HFFc6 (cell line): ENCODE data around the gene AURKA. TPM values are rescaled to one million over a fixed set of nuclear protein-coding genes. Genes with fewer than 3 reads are reported as not detected.

ENCODE experiments used
- DNase-seq: peaks from one replicate; pipeline ENCODE4 v3.0.0-alpha.2; 2018
- H3K27ac Mint-ChIP-seq: 2 replicates; pipeline ENCODE4 v1.8.0; 2020; ENCODE audit warnings: mild to moderate bottlenecking, mixed read lengths
- H3K27me3 Mint-ChIP-seq: 2 replicates; pipeline ENCODE4 v1.8.0; 2021; ENCODE audit warnings: mild to moderate bottlenecking, moderate library complexity, mixed read lengths; ENCODE audit not compliant: insufficient read depth
- H3K36me3 Mint-ChIP-seq: 2 replicates; pipeline ENCODE4 v1.8.0; 2021; ENCODE audit warnings: low read depth, mixed read lengths
- H3K4me1 Mint-ChIP-seq: 2 replicates; pipeline ENCODE4 v1.8.0; 2020; ENCODE audit warnings: low read depth, mixed read lengths
- H3K4me3 Mint-ChIP-seq: 2 replicates; pipeline ENCODE4 v1.8.0; 2020; ENCODE audit warnings: mild to moderate bottlenecking, moderate library complexity, mixed read lengths
- H3K9me3 Mint-ChIP-seq: 2 replicates; pipeline ENCODE4 v1.8.0; 2020; ENCODE audit warnings: mild to moderate bottlenecking, mixed read lengths
- total RNA-seq, 6 experiments: library from RNA; stranded (reverse); fragmentation: NEBNext Ultra II Directional; extraction: Animal tissue kit (Norgen Biotek cat#: 25700); gene quantifications; 2 replicates in 1 of 6; 3 replicates in 5 of 6; pipeline ENCODE4 v1.2.3, GENCODE V29; 2021
- TF ChIP-seq, protein P1 (sequence below): fragments of 200-600 bp; sonication (generic); IDR thresholded peaks from 2 replicates; pipeline ENCODE4 v1.5.0; 2021; ENCODE audit warnings: antibody characterized with exemption, mild to moderate bottlenecking

The AURKA gene
- total RNA-seq, 6 experiments from 2014 or later = 37.2 to 82.0 (median 77.1) TPM

DNA sequence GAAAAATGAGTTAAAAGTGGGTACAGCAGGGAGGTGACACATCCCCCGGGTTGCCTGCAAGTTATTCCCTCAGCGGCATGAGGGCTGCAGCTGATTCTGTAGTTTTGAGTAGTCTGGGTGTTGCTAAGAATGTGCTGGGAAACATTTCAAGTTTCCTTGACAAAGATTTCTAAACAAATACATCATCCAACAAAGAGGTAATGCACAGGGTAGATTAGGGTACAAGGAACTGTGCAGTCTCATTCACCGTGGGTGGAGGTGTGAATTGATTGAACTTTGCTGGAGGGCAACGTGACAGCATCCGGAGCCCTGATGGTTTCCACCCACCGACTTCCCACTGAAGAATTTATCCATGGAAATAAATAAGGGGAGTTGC is 41.9 kb upstream of the AURKA start:
- Mint-ChIP-seq H3K27me3 (no peaks in the 10 kb centered on the region), H3K27ac (peak overlapping the region; percentile 97), H3K36me3 (no peaks in the 10 kb centered on the region), H3K4me1 (peaks cover 62% of the 10 kb centered on the region), H3K4me3 (peak overlapping the region; percentile 68), H3K9me3 (no peaks in the 10 kb centered on the region)
- TF ChIP-seq, protein P1, sequence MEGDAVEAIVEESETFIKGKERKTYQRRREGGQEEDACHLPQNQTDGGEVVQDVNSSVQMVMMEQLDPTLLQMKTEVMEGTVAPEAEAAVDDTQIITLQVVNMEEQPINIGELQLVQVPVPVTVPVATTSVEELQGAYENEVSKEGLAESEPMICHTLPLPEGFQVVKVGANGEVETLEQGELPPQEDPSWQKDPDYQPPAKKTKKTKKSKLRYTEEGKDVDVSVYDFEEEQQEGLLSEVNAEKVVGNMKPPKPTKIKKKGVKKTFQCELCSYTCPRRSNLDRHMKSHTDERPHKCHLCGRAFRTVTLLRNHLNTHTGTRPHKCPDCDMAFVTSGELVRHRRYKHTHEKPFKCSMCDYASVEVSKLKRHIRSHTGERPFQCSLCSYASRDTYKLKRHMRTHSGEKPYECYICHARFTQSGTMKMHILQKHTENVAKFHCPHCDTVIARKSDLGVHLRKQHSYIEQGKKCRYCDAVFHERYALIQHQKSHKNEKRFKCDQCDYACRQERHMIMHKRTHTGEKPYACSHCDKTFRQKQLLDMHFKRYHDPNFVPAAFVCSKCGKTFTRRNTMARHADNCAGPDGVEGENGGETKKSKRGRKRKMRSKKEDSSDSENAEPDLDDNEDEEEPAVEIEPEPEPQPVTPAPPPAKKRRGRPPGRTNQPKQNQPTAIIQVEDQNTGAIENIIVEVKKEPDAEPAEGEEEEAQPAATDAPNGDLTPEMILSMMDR = no peak
- DNase-seq = peak; percentile 81

- Mint-ChIP-seq H3K4me3 (peak overlapping the region; percentile 68), H3K27ac (peak overlapping the region; percentile 97), H3K4me1 (peaks cover 62% of the 10 kb centered on the region), H3K9me3 (no peaks in the 10 kb centered on the region), H3K36me3 (no peaks in the 10 kb centered on the region), H3K27me3 (no peaks in the 10 kb centered on the region)
- peak; percentile 33 for DNase-seq
- TF ChIP-seq, protein P1 = no peak
Observed at GRCh38 chr20:56433221-56433879, 41.3 kb upstream of the AURKA start.

- Mint-ChIP-seq H3K36me3 (no peaks in the 10 kb centered on the region), H3K27ac (peak overlapping the region; percentile 97; the same call in 1 of the 2 replicates), H3K27me3 (no peaks in the 10 kb centered on the region), H3K9me3 (no peaks in the 10 kb centered on the region), H3K4me3 (no peak overlapping the region), H3K4me1 (peaks cover 69% of the 10 kb centered on the region)
- DNase-seq = no peak
- TF ChIP-seq, protein P1 = no peak
Observed at GRCh38 chr20:56431471-56431870, 39.5 kb upstream of the AURKA start.

DNA sequence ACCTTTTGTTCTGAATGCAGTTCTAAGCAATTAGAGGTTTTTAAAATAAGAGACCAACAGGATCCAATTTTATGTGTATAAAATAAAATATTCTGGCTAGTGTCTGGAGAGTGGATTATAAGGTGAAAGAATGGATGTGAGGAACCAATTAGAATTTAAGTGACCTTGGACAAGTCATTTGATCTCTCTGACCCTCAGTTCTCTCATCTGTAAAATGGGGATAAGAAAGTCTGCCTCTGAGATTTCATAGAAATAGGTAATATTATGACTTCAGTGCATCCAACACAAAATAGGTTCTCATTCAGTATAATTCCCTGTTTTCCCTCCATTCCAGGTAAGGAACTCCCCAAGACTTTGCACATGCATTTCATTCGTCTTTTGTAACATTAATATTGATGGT is 38.9 kb upstream of the AURKA start:
- Mint-ChIP-seq H3K9me3 (no peaks in the 10 kb centered on the region), H3K27ac (peak overlapping the region; percentile 97), H3K36me3 (no peaks in the 10 kb centered on the region), H3K4me3 (peak overlapping the region; percentile 70), H3K4me1 (peaks cover 69% of the 10 kb centered on the region), H3K27me3 (no peaks in the 10 kb centered on the region)
- TF ChIP-seq, protein P1 = no peak
- no peak for DNase-seq

DNA sequence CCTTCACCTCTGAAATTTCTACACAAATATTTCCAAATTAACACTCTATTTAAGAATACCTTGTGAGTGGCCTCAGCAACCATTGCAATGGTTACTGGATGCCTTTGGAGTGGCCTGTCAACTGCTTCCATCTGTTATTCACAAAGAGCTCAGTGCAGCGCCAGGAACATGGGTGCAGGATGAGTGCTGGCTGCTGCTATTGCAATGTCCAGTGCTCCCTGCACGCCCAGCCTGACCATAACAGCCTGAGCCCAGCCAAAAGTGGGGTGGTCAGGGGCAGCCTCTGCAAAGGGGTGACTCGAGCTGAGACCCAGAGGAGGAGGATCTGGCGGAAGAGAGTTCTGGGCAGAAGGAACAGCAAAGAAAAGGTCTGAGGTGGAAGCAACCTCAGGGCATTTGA is 38.4 kb upstream of the AURKA start:
- Mint-ChIP-seq H3K27me3 (no peaks in the 10 kb centered on the region), H3K4me1 (peaks cover 69% of the 10 kb centered on the region), H3K9me3 (no peaks in the 10 kb centered on the region), H3K36me3 (no peaks in the 10 kb centered on the region), H3K27ac (peak overlapping the region; percentile 97), H3K4me3 (peak overlapping the region; percentile 70)
- TF ChIP-seq, protein P1 = no peak
- no peak for DNase-seq
